GM23248 (cell line): Measurements from ENCODE around the gene E2F1.

Source experiments
- EZH2 ChIP-seq: fragments of 200-600 bp; sonication (generic); IDR thresholded peaks from 2 replicates; pipeline ENCODE4 v1.6.1; 2018; ENCODE audit warnings: antibody characterized with exemption, mild to moderate bottlenecking; ENCODE audit not compliant: insufficient read depth, poor library complexity, severe bottlenecking
- EZH2phosphoT487 ChIP-seq: fragments of 200-600 bp; sonication (generic); IDR thresholded peaks from 2 replicates; pipeline ENCODE4 v1.6.1; 2018; ENCODE audit warnings: antibody characterized with exemption, moderate library complexity, mild to moderate bottlenecking, low read depth; ENCODE audit not compliant: insufficient read depth

DNA sequence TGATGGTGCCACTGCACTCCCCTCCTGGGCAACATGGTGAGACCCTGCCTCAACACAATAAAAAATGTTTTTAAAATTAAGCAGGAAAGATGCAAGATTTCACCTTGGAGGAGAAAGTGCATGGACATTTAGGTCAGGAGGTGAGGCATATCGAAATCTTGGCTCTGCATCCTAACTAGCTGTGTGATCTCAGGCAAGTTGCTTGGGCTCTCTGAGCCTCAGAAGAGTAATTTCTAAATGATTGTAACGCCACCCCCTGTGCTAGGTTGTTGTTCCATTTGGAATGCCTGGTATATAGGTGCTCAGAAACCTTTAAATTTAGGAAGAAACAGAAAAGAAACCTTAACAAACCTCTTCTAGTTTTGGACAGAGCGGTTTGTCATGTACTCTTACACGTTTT lies 60.0 kb downstream of the E2F1 start:
- TF ChIP-seq EZH2 (no peak), EZH2phosphoT487 (no peak)
